ENCODE data around the gene CD63. TPM values are rescaled to one million over a fixed set of nuclear protein-coding genes. Genes with fewer than 3 reads are reported as not detected.
A peak's percentile ranks its signal among the peaks of the same experiment; 100 is the strongest.

Gene CD63
- total and polyA plus RNA-seq, 2 of the 13 experiments (the other 11 are each of a cell fraction or from before 2014, with no cell fraction given), result 234 to 277 TPM

GRCh38 chr12:55715833-55716581, 12.8 kb downstream of the CD63 start, which contains the start of gene BLOC1S1 (continued):
- TF ChIP-seq ZNF574 (CRISPR knock-in tag; IDR thresholded peaks at IDR 0.05) (peak; percentile 81), NRL (CRISPR knock-in tag; IDR thresholded peaks at IDR 0.05; ENCODE audit: borderline replicate concordance) (peak; percentile 69; the same call in 1 of the 2 replicates), RBFOX2 (IDR thresholded peaks at IDR 0.05; ENCODE audit: low read depth, low read length) (peak; percentile 71), ZFP36L1 (CRISPR knock-in tag; IDR thresholded peaks at IDR 0.05) (no peak), SAP130 (CRISPR knock-in tag; IDR thresholded peaks at IDR 0.05; ENCODE audit: low read depth) (peak; percentile 99), ERF (CRISPR knock-in tag; IDR thresholded peaks at IDR 0.05) (peak; percentile 52; the same call in 1 of the 2 replicates), ZNF83 (CRISPR knock-in tag; IDR thresholded peaks at IDR 0.05; ENCODE audit: borderline replicate concordance) (no peak), ZNF431 (CRISPR knock-in tag; IDR thresholded peaks at IDR 0.05; ENCODE audit: borderline replicate concordance, low read depth) (no peak), TBX2 (CRISPR knock-in tag; IDR thresholded peaks at IDR 0.05; ENCODE audit: borderline replicate concordance) (peak; percentile 50), ZNF414 (CRISPR knock-in tag; IDR thresholded peaks at IDR 0.05) (peak; percentile 90; the same call in 1 of the 2 replicates), TFDP2 (CRISPR knock-in tag; IDR thresholded peaks at IDR 0.05) (peak; percentile 77; the same call in 1 of the 2 replicates), STAG1 (CRISPR knock-in tag; IDR thresholded peaks at IDR 0.05) (no peak), ZNF761 (CRISPR knock-in tag; conservative IDR thresholded peaks at IDR 0.05) (0 out of 2 replicates have a peak, but pooled peaks have one; percentile 66), NFIC (IDR thresholded peaks at IDR 0.05; ENCODE audit: low read length) (peak; percentile 93), TP53 (CRISPR knock-in tag; conservative IDR thresholded peaks at IDR 0.05) (no peak), ZBTB44 (CRISPR knock-in tag; IDR thresholded peaks at IDR 0.05) (no peak), ZFP82 (CRISPR knock-in tag; IDR thresholded peaks at IDR 0.05; ENCODE audit: borderline replicate concordance) (no peak), SALL1 (CRISPR knock-in tag; IDR thresholded peaks at IDR 0.05) (peak; percentile 83), ZNF597 (CRISPR knock-in tag; IDR thresholded peaks at IDR 0.05) (no peak), JUN (CRISPR knock-in tag; IDR thresholded peaks at IDR 0.05) (no peak), NR2F1 (CRISPR knock-in tag; IDR thresholded peaks at IDR 0.05) (peak in 1 of 2 experiments; percentile 60; a peak in 2 of 4 replicates)

Data from HepG2 (cell line).